Stimulated activated CD4-positive, alpha-beta T cell treated with anti-CD3 and anti-CD28 coated beads, Interleukin-15, amount 100 ng/mL, for 48 hours (primary cell): ENCODE data around the gene TMEM63C.

Experiments
- DNase-seq, 2 donors: peaks; one replicate each; pipeline ENCODE4 v3.0.0-alpha.2; 2020; ENCODE audit warnings: low read depth in 2 of 2

TMEM63C gene

GRCh38 chr14:77197988-77198387 lies 16.4 kb downstream of the TMEM63C start:
- DNase-seq = no peak

DNA sequence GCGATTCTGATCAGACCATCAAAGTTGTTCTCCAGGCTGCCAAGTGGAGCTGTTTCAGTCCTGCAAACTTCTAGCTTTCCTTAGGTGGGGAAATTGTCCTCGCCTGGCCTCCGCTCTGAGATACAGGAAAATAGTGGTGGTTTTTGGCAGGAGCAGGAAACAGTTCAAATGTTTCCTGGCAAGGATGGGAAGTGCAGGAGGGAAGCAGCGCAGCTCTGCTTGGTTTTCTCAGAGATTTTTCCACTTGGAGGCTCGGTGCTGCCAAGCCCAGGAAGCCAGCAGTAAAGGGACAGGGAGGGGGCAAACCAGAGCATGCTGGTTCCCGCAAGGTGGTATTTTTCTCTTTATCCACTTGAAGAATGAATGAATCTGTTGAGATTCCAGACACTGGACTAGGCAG lies 17.0 kb downstream of the TMEM63C start:
- DNase-seq = no peak

- no peak for DNase-seq
These were observed 18.0 kb downstream of the TMEM63C start for GRCh38 chr14:77199590-77199989.

DNA sequence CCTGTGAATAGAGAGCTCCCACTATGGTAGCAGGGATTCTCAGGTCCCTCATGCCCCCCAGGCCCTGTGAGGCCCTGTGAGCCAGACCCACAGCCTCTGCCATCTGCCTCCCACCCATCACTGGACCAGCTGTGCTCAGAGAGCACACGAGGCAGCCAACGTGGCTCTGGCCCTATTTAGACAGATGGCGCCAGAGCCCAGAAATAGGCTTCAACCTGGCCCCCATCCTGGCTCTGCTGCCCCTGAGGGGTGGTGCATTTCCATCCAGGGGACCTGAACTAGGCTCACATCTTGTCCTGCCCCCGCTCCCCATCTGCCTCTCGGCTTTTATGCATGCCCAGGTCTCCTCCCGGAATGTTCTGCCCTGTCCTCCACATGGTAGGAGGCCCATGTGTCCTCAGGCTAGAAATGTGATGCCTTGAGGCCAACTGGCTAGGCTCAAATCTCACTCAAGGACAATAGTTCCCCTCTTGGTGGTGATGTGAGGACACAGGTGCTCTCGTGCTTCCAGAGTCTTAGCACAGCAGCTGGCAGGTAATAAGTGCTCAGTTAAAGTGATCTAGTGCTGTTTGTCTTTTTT lies 18.9 kb downstream of the TMEM63C start:
- DNase-seq = no peak

GRCh38 chr14:77201696-77202095 lies 20.1 kb downstream of the TMEM63C start:
- no peak for DNase-seq

DNA sequence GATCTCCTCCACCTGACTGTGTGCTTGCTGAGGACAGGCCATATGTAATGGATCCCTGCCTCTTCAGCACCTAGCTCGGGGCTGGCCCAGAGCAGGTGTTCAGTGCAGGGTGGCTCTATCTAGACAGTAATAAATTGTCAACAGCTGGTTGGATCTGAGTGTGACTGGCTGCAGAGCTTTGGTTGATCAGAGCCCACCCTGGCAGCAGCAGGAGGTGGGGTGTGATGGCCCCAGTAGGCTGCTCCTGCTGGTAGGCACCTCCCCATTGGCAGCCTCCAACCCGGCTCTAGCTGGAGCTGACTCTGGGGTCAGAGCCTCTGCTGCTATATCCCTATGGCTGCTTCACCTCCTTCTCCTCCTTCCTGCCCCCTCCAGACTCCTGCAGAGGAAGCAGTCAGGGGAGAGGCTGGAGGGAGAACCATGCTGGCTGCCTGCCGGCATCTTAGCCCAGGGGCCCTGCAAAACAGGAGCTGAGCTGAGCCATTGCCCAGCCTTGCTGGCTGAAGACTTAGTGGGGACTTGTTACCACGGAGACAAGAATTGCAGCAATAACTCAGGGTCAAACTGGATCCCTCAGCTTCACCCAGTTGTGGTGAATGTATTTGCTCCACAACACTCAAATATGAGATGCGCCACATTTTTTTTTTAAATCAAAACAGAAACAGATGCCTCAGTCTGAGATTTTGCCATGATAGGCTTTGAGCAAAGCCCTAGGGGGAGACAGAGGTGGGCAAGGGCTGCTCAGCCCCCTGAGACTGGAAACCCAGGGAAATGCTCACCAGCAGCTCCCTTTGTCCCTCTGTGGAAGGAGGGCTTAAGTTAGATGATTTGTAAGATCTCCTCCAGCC lies 22.2 kb downstream of the TMEM63C start:
- DNase-seq = no peak

DNA sequence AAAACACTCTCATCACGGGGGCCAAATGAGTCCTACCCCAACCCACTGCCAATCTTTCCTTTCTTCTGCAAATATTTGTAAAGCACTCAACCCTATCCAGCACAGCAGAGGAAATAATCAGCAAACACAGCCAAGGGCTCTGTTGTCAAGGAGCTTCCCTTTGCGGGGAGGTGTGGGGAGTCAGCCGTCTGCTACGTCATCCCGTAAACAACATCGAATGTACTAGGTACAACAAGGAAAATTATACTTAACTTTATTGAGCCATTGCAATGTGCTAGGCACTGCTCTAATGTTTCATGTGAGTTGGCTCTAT lies 22.8 kb downstream of the TMEM63C start:
- no peak for DNase-seq

DNA sequence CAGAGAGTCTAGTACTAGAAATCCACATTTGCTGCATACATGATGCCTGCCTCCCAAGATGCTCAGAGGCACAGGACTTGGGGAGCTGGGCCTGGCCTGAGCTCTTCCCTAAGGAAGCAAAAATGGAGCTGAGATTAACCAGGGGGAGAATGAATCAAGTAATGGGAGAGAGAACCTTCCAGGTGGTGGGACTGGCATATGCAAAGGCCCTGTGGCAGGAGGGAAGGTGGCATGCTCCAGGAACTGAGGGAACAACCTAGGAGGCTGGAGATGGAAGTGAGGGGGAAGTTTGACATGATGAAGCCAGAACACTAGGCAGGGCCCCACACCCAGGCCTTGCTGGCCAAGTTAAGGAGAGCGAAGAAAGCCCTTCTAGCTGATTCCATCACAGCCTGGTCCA lies 23.3 kb downstream of the TMEM63C start:
- no peak for DNase-seq

DNA sequence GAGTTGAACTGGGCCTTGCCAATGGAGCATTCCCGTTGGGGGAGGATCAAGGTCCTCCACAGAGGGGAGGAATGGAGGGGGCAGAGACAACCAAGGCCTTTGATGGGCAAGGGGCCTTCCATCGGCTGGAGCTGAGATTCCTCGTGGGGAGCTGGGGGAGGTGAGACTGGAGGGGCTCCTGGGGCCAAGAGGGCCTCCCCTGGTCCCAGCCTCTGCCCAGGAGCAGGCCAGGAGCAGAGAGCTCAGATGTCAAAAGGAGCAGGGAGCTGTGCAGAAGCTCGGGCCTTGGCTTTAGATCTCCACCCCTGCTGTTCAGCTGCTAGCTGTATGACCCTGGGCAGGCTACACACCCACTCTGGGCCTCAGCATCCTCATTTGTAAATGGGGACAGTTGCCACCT lies 24.0 kb downstream of the TMEM63C start:
- no peak for DNase-seq

DNA sequence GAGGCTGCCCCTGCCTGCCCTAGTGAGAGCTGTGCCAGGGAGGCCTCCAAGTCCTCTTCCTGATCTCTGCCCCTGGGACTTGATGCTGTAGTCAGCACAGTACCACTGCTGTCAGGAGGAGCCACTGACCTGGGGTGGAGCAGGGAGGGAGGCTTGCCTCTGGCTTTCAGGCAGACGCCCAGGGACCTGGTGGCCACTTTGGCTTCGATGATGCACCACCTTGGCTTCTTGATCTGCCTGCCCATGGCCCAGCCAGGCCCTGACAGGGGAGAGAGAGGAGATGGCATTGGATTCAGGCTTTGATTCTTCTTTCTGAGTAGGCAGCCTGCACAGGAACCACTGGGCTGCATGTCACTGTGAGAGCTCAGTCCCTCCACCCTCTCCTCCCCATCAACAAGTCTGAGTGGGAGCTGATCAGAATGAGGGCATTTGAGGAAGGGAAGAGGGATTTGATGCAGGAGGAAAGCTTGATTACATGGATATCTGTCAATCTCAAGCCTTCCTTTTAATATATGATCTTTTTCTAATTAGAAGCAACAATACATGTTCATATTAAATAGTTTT lies 24.7 kb downstream of the TMEM63C start:
- no peak for DNase-seq

- DNase-seq = no peak
These were observed 25.3 kb downstream of the TMEM63C start for GRCh38 chr14:77206877-77207389.

GRCh38 chr14:77208291-77208978 lies 26.8 kb downstream of the TMEM63C start:
- DNase-seq = peak; percentile 19 to 31

DNA sequence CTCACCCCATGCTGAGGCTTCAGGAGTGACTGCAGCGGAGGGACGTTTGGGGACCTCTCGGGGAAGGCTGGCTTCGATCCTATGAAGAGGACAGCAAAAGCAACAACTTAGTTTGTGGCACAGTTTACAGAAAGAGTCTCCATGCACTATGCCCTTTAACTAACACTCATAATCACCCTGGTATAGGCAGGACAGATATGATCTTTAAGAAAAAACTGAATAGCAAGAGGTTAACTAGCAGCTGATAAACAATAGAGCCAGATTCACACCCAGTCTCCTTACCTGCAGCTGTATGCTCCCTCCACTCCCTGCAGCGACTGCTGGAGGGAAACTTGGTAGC lies 27.4 kb downstream of the TMEM63C start:
- DNase-seq = no peak

- no peak for DNase-seq
These were observed 30.7 kb downstream of the TMEM63C start for GRCh38 chr14:77212097-77212870.

DNA sequence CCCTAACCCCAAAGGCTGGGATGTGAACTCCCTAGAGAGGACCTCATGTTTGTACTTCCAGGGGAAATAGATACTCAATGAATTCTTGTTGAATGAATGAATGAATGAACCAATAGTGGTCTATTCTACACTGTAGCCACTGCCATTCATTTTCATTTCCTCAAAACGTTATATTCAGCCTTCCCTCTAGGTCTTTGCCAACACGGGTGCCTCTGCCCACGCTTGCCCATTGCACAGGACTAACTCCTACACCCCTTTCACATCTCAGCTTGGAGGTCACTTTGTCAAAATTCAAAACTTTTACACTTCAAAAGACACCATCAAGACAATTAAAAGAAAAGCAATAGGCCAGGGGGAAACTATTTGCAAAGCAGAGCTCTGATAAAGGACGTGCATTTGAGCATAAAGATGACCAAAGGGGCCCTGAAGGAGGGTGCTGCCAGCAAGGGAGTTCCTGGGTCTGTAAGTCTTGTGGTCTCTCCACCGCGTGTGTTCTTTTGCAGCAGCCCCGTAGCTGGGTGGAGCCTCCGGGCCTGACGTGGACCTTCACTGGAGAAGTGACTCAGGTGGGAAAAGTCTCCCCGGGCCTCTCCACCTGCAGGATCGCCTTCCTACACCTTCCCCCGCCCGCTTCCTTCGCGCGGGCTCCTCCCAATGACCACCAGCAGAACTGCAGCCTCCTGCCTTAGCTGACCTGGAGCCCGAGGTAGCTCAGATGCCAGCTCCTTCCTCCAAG lies 31.5 kb downstream of the TMEM63C start:
- DNase-seq = peak; percentile 13 to 20

DNA sequence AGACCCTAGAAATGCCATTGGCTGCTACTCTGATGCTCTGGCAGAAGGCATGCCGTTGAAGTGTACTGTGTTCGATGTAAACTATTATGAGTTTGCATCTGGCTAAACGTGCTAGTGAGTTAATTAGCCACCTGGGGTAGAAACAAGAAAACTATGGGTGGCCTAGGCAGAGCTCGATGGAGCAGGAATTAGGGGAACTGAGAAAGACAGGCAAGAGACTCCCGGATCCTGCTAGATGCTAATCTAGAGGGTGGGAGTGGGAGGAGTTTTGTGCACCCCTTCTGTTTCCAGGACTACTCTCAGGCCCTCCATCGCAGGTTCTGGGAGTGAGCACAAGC lies 32.0 kb downstream of the TMEM63C start:
- DNase-seq = no peak

- no peak for DNase-seq
These were observed 32.6 kb downstream of the TMEM63C start for GRCh38 chr14:77214216-77214615.

- DNase-seq = no peak
These were observed 36.0 kb downstream of the TMEM63C start for GRCh38 chr14:77217551-77217950.

DNA sequence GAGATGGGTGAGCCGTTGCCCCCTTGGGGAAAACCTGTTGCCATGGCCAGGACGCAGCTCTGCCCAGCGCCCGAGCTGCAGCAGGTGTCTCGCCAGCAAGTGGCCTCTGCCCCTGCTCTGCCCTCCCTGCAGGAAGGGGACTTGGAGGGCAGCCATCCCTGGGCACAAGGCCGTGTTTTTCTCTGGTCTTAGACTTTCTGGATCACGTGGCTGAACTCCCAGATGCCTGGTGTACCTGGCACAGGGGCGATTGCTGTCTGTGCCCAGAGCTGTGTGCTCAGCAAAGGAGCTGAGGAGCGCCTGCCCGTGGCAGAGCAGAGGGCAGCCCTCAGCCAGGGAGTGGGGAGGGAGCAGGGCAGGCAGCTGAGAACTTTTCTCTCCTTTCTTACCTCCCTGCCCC lies 38.0 kb downstream of the TMEM63C start:
- no peak for DNase-seq

DNA sequence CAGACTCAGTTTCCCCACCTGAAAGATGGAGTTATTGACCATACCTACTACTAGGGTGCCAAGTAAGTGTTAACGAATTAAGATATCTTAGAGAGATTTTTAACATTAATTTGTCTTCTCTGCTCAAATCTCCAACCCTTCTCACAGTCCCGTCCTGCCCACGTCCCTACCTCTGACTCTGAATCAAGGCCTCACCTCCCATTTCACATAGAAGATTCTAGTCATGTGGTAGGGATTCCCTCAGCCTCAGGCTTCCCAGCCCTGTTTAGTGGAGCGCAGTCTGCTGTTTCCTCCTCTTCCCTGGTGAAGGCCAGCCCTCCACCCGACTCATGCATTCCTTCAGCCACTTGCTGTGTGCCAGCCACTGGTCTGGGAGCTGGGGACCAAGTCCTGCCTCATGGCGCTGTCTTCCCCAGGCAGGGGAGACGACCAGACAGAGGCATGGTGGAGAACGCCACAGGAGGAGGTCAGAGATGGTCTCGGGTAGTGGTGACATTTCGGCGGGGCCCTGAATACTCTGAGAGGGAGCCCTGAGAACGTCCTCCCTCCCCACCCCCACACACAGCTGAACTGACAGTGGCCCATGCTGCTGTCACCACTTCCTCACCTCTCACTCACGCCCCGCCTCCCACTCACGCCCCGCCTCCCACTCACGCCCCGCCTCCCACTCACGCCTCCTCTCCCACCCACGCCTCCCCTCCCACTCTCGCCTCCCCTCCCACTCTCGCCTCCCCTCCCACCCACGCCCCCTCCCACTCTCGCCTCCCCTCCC lies 38.8 kb downstream of the TMEM63C start:
- DNase-seq = no peak
